GM19043 (cell line): ENCODE results near the gene DOCK3.
"Not testable (repeated sequence)": the region's sequence is repeated elsewhere in the genome, so short reads cannot be mapped to it uniquely, and the experiment has no call there.

Experiments used
- ATAC-seq: cut with Tn5 transposase; IDR thresholded peaks from one replicate; pipeline ENCODE4 v1.9.1; 2021; ENCODE audit warnings: low read depth; ENCODE audit not compliant: unreplicated experiment

The DOCK3 gene

DNA sequence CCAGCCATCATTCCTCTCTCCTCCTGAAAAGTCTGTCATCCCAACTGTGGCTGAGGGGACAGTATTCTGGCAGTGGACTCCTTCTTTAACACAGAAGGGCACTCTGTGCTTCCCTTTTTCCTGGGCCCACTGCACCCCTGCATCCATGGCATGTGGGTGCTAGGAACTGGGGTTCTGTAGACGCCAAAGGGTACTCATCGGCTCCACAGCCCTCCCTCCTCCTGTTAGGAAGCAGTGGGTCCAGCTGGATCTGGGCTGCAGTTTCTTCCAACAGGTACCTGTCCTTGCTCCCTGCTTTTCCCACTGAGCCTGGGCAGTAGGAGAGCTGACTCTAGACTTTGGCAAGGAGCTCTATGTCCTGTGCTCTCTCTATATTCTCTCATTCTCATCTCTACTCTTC lies 704.0 kb downstream of the DOCK3 start:
- ATAC-seq: no peak

DNA sequence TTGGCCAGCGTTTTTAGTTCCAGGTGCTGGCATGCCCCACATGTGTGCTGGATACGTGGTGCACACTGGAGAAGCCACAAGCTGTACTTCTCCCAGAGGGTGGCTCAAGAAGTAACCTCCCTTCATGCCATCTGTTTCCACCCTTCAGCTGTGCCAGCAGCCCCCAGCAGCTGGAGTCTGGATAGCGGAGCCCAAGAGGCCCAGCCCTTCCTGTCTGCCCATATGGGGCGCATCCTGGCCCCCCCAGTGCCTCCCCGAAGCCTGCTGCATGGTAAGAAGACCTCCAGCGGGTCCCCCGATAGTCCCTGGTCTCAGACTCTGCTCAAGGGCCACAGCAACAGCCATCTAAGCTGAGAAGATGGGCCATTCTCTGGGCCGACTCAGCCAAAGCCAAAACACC lies 704.6 kb downstream of the DOCK3 start:
- no peak for ATAC-seq

- no peak for ATAC-seq
These were observed 705.2 kb downstream of the DOCK3 start for GRCh38 chr3:51379746-51380455.

GRCh38 chr3:51380601-51381332 lies 706.0 kb downstream of the DOCK3 start:
- no peak for ATAC-seq

- no peak for ATAC-seq
These were observed 706.6 kb downstream of the DOCK3 start for GRCh38 chr3:51381333-51381705.

DNA sequence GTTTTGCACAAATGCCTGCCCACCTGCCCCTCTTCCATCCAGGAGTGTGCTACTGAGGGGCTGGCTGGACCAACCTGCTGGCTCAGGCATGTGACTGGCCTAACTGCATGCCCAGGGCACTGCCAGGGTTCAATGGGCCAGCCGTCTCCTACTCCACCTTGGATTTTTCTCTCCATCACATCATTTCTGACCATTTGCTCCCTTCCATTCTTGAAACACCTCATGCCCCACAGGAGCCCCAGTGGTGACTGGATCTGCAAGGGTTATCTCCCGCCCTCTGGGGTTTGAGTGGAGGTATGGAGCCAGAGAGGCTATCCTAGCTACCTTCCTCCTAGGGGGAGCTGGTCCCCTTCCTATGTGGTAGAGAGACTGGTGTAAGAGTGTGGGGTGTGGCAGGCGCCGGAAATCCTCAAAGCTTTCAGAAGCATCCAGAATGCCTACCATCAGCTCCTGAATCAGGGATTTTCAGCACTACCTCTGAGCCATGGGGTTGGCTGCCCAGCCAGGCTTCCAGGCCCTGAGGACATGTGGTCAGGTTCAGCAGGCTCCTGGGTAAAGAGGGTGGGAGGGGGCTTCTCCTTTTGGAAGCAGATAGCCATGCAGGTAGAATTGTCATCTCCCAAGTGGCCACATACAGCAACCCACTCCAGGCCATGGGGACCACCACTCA lies 707.5 kb downstream of the DOCK3 start:
- no peak for ATAC-seq

- no peak for ATAC-seq
These were observed 708.3 kb downstream of the DOCK3 start for GRCh38 chr3:51382947-51383578.

DNA sequence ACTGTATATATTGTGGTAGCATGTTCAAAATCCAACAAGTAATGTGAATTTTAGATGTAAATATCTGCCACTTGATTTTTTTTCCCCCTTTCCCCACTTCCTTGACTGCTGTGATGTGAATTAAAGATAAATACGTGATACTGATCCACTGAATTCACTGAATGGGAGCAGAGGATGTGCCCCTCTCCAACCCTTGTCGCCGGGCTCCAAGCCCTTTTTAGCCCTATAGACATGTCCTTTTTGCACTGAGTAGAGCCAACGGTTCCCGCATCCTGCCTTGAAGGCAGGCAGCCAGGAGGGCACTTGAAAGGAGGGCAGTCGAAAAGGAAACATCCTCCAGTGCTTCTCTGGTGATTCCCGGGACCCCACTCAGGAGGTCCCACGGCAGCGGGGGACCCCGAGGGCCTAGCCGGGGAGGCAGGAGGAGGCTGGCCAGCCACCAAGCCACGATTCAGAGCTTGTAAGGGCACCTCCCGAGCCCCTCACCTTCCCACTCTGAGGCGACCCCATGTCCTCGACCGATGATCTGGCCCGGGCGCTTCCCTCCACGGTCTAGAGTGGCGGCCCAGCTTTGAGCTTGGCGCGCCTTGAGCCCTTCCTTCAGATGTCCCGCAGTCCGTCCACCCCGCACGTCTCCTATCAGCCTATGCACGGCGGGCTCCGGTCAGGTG lies 709.5 kb downstream of the DOCK3 start:
- ATAC-seq: no peak

DNA sequence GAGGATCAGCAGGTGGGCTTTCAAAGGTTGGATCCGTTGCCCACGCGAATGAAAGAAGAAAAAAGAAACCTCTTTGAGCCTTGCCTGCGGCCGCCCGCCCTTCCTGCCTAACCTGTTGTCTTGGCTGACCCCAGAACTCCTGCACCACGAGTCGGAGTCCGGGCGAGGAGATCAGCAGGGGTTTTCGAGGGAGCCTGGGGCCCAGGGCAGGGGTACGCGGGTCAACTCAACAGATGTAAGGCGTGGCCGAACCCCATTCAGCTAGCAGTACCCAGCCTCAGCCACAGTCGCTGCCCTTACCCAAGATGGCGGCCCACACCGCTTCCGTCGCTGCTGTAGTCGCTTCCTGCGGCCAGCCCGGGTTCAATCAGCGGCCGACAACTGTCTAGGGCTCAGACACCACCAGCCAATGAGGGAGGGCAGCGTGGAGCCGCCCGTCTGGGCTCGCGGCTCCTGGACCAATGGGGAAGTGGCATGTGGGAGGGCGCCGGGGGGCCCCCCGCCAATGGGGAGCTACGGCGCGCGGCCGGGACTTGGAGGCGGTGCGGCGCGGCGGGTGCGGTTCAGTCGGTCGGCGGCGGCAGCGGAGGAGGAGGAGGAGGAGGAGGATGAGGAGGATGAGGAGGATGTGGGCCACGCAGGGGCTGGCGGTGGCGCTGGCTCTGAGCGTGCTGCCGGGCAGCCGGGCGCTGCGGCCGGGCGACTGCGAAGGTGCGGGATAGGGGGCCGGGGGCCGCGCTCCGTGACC lies 710.2 kb downstream of the DOCK3 start, which contains the start of gene MANF:
Gene MANF, plus strand, starts transcription at position 566 of the 748 bp plus-strand sequence. Its CDS starts 52 bp downstream, at position 618.
- peak; percentile 97 for ATAC-seq

GRCh38 chr3:51385621-51386091 lies 710.9 kb downstream of the DOCK3 start:
- ATAC-seq: no peak

DNA sequence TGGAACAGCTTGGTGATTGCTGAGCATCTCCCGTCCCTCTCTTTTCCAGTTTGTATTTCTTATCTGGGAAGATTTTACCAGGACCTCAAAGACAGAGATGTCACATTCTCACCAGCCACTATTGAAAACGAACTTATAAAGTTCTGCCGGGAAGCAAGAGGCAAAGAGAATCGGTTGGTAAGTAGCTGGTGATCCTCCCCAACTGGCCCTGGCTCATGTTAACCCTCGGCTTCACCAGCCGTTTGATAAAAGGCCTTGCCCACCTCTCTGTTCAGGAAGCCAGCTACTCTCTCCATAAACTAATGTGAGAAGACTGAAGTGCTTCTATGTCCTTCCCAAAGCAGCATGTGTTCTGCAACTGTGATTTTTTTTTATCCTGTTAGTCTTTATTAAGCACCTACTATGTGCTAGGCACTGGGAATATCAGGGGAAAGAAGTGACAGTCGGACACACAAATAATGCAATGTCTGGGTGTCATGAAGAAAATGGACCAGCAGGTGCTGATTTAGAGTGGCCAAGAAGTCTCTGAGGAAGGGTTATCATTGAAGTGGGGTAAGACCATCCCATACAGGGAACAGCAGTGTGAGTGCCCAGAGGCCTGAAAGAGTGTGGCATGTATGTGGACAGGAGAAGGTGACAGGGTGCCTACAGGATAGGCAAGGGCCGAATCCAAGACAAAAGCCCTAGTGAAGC lies 711.6 kb downstream of the DOCK3 start:
- no peak for ATAC-seq

GRCh38 chr3:51386852-51387229 lies 712.1 kb downstream of the DOCK3 start:
- ATAC-seq: no peak

DNA sequence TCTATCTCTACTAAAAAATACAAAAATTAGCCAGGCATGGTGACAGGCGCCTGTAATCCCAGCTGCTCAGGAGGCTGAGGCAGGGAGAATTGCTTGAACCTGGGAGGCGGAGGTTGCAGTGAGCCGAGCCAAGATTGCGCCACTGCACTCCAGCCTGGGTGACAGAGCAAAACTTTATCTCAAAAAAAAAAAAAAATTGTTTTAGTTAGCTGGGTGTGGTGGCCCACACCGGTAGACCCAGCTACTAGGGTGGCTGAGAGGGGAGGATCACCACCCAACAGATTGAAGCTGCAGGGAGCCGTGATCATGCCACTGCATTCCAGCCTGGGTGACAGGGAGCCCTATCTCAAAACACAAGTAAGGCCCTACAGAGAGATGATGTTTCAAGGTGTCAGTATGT lies 712.6 kb downstream of the DOCK3 start:
- not testable (repeated sequence) for ATAC-seq

- no peak for ATAC-seq
These were observed 713.7 kb downstream of the DOCK3 start for GRCh38 chr3:51388286-51389029.

- ATAC-seq: no peak
These were observed 714.9 kb downstream of the DOCK3 start for GRCh38 chr3:51389423-51390183.

DNA sequence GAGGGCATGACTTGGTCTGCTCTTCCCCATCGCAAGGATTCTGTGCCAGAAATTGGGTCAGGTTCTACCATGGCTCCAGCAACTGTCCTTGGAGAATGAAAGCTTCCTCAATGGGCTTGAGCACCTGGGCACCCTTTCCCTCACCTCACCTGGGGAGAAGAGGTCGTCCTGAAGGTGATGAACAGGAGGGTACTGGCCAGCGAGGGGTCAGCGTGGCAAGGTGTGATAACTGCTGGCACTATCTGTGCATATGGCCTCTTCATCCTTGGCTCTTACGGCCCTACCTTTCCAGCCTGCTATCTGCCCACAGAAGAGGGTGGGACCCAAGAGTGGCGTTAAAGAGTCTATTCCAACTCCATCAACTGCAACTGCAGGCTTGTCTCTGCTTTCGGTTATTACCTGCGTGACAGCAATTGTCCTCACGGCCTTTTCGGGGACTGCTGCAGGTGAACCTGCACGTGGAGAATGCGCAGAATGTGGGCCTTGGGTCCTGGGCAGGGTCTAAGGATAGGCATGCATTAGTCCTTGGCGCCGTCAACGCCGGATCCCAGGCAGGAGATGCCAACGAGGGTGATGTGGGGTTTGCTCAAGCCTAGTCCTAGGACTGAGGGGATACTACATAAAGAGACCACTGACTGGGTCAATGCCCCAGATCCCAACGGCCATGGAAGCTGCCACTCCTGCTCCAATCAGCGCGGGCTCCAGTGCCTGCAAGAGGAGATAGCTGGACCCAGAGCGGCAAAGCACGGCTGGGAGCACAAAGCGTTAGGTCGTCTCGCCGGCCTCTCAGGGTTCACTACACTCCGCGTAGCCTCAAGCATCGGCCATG lies 715.7 kb downstream of the DOCK3 start:
- peak; percentile 2 for ATAC-seq

DNA sequence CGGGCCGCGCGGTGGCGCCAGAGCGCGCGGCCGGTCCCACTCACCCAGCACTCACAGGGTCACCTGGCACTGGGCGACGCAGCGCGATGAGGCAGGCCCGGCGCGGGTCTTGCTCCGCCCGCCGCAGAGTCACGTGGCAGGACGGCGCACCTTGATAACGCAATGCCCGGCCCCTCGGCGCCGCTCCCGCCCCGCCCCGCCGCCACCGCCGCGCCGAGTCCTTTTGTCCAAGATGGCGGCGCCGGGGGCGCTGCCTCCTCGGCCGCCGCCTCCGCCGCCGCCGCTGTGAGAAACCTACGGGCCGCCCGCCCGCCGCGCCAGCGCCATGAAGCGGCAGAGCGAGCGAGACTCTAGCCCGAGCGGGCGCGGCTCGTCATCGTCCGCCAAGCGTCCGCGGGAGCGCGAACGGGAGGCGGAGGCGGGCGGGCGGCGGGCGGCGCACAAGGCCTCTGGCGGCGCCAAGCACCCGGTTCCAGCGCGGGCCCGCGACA lies 716.4 kb downstream of the DOCK3 start, which contains the start of gene RBM15B:
Gene RBM15B, plus strand, starts transcription at position 211 of the 491 bp plus-strand sequence. Its CDS starts 115 bp downstream, at position 326.
- peak; percentile 92 for ATAC-seq
